Astrocyte (in vitro differentiated cells and primary cell): ENCODE measurements around the gene PET100. TPM values are rescaled to one million over a fixed set of nuclear protein-coding genes. Genes with fewer than 3 reads are reported as not detected.
A peak's percentile ranks its signal among the peaks of the same experiment; 100 is the strongest.

Source experiments
- DNase-seq: peaks from one replicate; pipeline ENCODE4 v3.0.0-alpha.2; 2010; ENCODE audit warnings: low read depth
- FAIRE-seq: peaks from 2 replicates; lab custom pipeline; 2011; peaks lifted over from hg19 to GRCh38; lab: Jason Lieb, UNC
- H2AFZ ChIP-seq: 2 replicates; pipeline ENCODE4 v1.6.0; 2012; ENCODE audit warnings: low read depth, low read length, inconsistent platforms
- H3K27ac ChIP-seq: 2 replicates; pipeline ENCODE4 v1.5.1; 2011; ENCODE audit warnings: low read depth, low read length, inconsistent platforms
- H3K27me3 ChIP-seq: 2 replicates; pipeline ENCODE4 v1.6.0; 2011; ENCODE audit warnings: low read length, inconsistent platforms; ENCODE audit not compliant: insufficient read depth
- H3K36me3 ChIP-seq: 2 replicates; pipeline ENCODE4 v1.5.1; 2011; ENCODE audit warnings: low read length, inconsistent platforms; ENCODE audit not compliant: insufficient read depth
- H3K4me1 ChIP-seq: 2 replicates; pipeline ENCODE4 v1.5.1; 2011; ENCODE audit warnings: low read length, inconsistent platforms; ENCODE audit not compliant: insufficient read depth
- H3K4me2 ChIP-seq: 2 replicates; pipeline ENCODE4 v1.6.0; 2012; ENCODE audit warnings: low read length, inconsistent platforms
- H3K4me3 ChIP-seq: 2 replicates; pipeline ENCODE4 v1.5.1; 2011; ENCODE audit warnings: low read depth, mild to moderate bottlenecking, low read length, inconsistent platforms; ENCODE audit not compliant: insufficient read depth
- H3K79me2 ChIP-seq: 2 replicates; pipeline ENCODE4 v1.6.0; 2012; ENCODE audit warnings: mild to moderate bottlenecking, low read length, inconsistent platforms; ENCODE audit not compliant: insufficient read depth
- H3K9ac ChIP-seq: 2 replicates; pipeline ENCODE4 v1.6.0; 2012; ENCODE audit warnings: mild to moderate bottlenecking, low read length, inconsistent platforms
- H3K9me3 ChIP-seq: 2 replicates; pipeline ENCODE4 v1.5.1; 2012; ENCODE audit warnings: low read depth, mild to moderate bottlenecking, low read length, inconsistent platforms; ENCODE audit not compliant: insufficient read depth
- H4K20me1 ChIP-seq: 2 replicates; pipeline ENCODE4 v1.6.0; 2012; ENCODE audit warnings: low read length, inconsistent platforms; ENCODE audit not compliant: insufficient read depth
- H3K27ac Mint-ChIP-seq: one replicate; pipeline ENCODE4 v1.8.0; 2021; ENCODE audit warnings: mild to moderate bottlenecking, mixed read lengths; ENCODE audit not compliant: unreplicated experiment
- H3K27me3 Mint-ChIP-seq: one replicate; pipeline ENCODE4 v1.8.0; 2021; ENCODE audit warnings: low read depth, mixed read lengths; ENCODE audit not compliant: unreplicated experiment
- H3K36me3 Mint-ChIP-seq: one replicate; pipeline ENCODE4 v1.8.0; 2021; ENCODE audit warnings: low read depth, mixed read lengths; ENCODE audit not compliant: unreplicated experiment
- H3K4me1 Mint-ChIP-seq: one replicate; pipeline ENCODE4 v1.8.0; 2021; ENCODE audit warnings: low read depth, mixed read lengths; ENCODE audit not compliant: unreplicated experiment
- H3K4me3 Mint-ChIP-seq: one replicate; pipeline ENCODE4 v1.8.0; 2021; ENCODE audit warnings: mild to moderate bottlenecking, moderate library complexity, mixed read lengths; ENCODE audit not compliant: unreplicated experiment
- H3K9me3 Mint-ChIP-seq: one replicate; pipeline ENCODE4 v1.8.0; 2021; ENCODE audit warnings: mild to moderate bottlenecking, mixed read lengths; ENCODE audit not compliant: unreplicated experiment
- EZH2 ChIP-seq: IDR thresholded peaks from 2 replicates; pipeline ENCODE4 v1.6.1; 2012; ENCODE audit warnings: mild to moderate bottlenecking, low read length, inconsistent platforms; ENCODE audit not compliant: insufficient read depth
- total RNA-seq: library from RNA; stranded (reverse); gene quantifications from 2 replicates; pipeline ENCODE4 v1.2.1, GENCODE V29; 2021
- TF ChIP-seq, protein P1 (sequence below): IDR thresholded peaks from 2 replicates; pipeline ENCODE4 v1.5.1; 2011; ENCODE audit warnings: low read depth, mild to moderate bottlenecking, inconsistent platforms, low read length, moderate library complexity; ENCODE audit not compliant: insufficient read depth

PET100 gene
- total RNA-seq, 1 donor from 2014 or later: 95.8 TPM

DNA sequence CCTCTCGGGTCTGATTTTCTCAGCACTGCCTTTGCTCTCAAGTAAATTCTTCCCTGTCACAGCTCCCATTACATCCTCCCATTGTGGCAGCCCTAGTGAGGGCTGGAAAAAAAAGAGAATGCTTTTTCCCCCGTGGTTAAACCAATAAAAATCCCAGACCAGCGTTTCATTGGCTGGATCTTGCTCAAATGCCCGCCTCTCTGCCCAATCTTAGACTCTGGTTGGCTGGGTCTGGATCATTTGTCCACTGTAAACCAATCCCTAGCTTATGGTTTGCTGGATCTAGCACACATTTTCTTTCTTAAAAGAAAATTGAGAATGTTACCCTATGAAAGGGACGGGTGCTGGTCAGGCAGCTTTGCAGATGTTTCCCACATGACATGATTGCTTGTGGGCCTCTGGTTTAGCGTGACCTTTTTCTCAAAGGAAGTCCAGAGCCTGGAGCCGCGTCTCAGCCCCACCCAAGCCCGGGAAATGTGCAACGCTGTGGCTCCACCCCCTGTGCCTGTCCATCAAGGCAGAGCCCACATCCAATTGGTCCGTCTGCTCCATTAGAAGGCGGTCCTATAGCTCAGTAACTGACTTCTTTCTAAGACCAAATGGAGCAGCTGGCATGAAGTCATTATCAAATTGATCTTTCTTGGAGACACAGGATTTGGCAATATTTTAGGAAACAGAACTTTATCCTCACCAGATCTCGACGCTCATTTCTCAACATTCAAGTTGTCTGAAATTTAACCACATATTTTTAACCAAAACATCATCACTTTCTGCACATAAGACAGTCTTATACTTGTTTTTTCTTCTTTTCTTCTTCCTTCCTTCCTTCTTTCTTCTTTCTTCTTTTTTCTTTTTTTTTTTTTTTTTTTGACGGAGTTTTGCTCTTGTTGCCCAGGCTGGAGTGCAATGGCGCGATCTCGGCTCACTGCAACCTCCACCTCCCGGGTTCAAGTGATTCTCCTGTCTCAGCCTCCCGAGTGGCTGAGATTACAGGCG lies 44.7 kb downstream of the PET100 start:
- Histone ChIP-seq H3K4me2 (peak overlapping the region; percentile 11), H3K9ac (no peak overlapping the region), H3K27me3 (peaks cover 9% of the 10 kb centered on the region), H3K9me3 (no peaks in the 10 kb centered on the region), H3K4me3 (no peak overlapping the region), H4K20me1 (no peaks in the 10 kb centered on the region), H3K4me1 (no peaks in the 10 kb centered on the region), H3K27ac (no peak overlapping the region), H3K36me3 (no peaks in the 10 kb centered on the region), H3K79me2 (no peaks in the 10 kb centered on the region), H2AFZ (peak overlapping the region; percentile 52)
- H3K27me3 Mint-ChIP-seq: peaks cover 74% of the 10 kb centered on the region
- H3K4me1 Mint-ChIP-seq: no peaks in the 10 kb centered on the region
- TF ChIP-seq, protein P1, sequence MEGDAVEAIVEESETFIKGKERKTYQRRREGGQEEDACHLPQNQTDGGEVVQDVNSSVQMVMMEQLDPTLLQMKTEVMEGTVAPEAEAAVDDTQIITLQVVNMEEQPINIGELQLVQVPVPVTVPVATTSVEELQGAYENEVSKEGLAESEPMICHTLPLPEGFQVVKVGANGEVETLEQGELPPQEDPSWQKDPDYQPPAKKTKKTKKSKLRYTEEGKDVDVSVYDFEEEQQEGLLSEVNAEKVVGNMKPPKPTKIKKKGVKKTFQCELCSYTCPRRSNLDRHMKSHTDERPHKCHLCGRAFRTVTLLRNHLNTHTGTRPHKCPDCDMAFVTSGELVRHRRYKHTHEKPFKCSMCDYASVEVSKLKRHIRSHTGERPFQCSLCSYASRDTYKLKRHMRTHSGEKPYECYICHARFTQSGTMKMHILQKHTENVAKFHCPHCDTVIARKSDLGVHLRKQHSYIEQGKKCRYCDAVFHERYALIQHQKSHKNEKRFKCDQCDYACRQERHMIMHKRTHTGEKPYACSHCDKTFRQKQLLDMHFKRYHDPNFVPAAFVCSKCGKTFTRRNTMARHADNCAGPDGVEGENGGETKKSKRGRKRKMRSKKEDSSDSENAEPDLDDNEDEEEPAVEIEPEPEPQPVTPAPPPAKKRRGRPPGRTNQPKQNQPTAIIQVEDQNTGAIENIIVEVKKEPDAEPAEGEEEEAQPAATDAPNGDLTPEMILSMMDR: no peak
- TF ChIP-seq EZH2: no peak
- peaks cover 12% of the 10 kb centered on the region for H3K9me3 Mint-ChIP-seq
- H3K27ac Mint-ChIP-seq: no peak overlapping the region
- FAIRE-seq: no peak
- no peak overlapping the region for H3K4me3 Mint-ChIP-seq
- DNase-seq: peak; percentile 22
- H3K36me3 Mint-ChIP-seq: peaks cover 2% of the 10 kb centered on the region

DNA sequence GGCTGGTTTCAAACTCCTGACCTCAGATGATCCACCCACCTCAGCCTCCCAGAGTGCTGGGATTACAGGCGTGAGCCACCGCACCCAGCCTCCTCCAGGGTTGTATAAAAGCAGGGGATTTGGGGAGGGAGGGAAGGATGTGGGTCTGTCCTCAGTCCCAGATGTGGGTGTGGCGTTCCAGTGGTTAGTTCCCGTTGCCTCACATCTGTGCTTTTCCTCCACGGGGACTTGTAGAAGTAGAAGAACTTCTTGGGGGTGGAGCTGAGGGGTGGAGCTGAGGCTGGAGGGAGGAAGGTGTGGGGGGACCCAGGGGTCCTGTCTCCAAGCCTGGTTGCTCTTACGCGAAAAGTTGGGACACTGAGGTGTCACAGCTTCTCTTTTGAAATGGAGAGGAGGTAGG lies 46.8 kb downstream of the PET100 start:
- H3K4me1 ChIP-seq: no peaks in the 10 kb centered on the region
- no peak for FAIRE-seq
- H3K4me1 Mint-ChIP-seq: no peaks in the 10 kb centered on the region

More for the DNA sequence above, 46.8 kb downstream of the PET100 start:
- peaks cover 60% of the 10 kb centered on the region for H3K27me3 Mint-ChIP-seq
- Histone ChIP-seq H3K9me3 (no peaks in the 10 kb centered on the region), H3K4me2 (no peak overlapping the region), H3K79me2 (peaks cover 7% of the 10 kb centered on the region), H3K27ac (no peak overlapping the region), H3K36me3 (no peaks in the 10 kb centered on the region), H2AFZ (no peak overlapping the region), H3K4me3 (no peak overlapping the region), H4K20me1 (no peaks in the 10 kb centered on the region), H3K27me3 (peaks cover 5% of the 10 kb centered on the region), H3K9ac (no peak overlapping the region)
- no peak overlapping the region for H3K4me3 Mint-ChIP-seq
- H3K27ac Mint-ChIP-seq: no peak overlapping the region
- peaks cover 9% of the 10 kb centered on the region for H3K9me3 Mint-ChIP-seq
- DNase-seq: no peak
- TF ChIP-seq, protein P1: no peak
- no peak for TF ChIP-seq EZH2
- peaks cover 2% of the 10 kb centered on the region for H3K36me3 Mint-ChIP-seq
